Stimulated activated naive B cell treated with anti-CD40 and anti-IgM and Interleukin-4, amounts not matched to agents 10 μg/mL and 1 μg/mL and 100 μg/mL, for 72 hours (primary cell): ENCODE data around the gene CNGA3.
A peak's percentile ranks its signal among the peaks of the same experiment; 100 is the strongest.
"Not testable (repeated sequence)": the region's sequence is repeated elsewhere in the genome, so short reads cannot be mapped to it uniquely, and the experiment has no call there.

Experiments
- ATAC-seq, 2 donors: fragments of 150-1000 bp; cut with Tn5 transposase; replicated peaks; 2 replicates each; pipeline ENCODE4 v1.10.0; 2021; ENCODE audit warnings: moderate library complexity in 1 of 2
- DNase-seq: peaks from one replicate; pipeline ENCODE4 v3.0.0; 2021
- H3K27ac Mint-ChIP-seq: one replicate; pipeline ENCODE4 v1.8.0; 2022; ENCODE audit warnings: mild to moderate bottlenecking, mixed read lengths
- H3K27me3 Mint-ChIP-seq, 2 donors: one replicate each; pipeline ENCODE4 v1.8.0; 2022; ENCODE audit warnings: mixed read lengths in 2 of 2
- H3K36me3 Mint-ChIP-seq, 2 donors: one replicate each; pipeline ENCODE4 v1.8.0; 2022; ENCODE audit warnings: mixed read lengths in 2 of 2, mild to moderate bottlenecking in 1 of 2
- H3K4me1 Mint-ChIP-seq, 2 donors: one replicate each; pipeline ENCODE4 v1.8.0; 2022; ENCODE audit warnings: mixed read lengths in 2 of 2, mild to moderate bottlenecking in 1 of 2
- H3K4me3 Mint-ChIP-seq, 2 donors: one replicate each; pipeline ENCODE4 v1.8.0; 2022; ENCODE audit warnings: mild to moderate bottlenecking in 2 of 2, mixed read lengths in 2 of 2, moderate library complexity in 1 of 2
- H3K9me3 Mint-ChIP-seq, 2 donors: one replicate each; pipeline ENCODE4 v1.8.0; 2022; ENCODE audit warnings: mixed read lengths in 2 of 2, mild to moderate bottlenecking in 1 of 2

Gene CNGA3

DNA sequence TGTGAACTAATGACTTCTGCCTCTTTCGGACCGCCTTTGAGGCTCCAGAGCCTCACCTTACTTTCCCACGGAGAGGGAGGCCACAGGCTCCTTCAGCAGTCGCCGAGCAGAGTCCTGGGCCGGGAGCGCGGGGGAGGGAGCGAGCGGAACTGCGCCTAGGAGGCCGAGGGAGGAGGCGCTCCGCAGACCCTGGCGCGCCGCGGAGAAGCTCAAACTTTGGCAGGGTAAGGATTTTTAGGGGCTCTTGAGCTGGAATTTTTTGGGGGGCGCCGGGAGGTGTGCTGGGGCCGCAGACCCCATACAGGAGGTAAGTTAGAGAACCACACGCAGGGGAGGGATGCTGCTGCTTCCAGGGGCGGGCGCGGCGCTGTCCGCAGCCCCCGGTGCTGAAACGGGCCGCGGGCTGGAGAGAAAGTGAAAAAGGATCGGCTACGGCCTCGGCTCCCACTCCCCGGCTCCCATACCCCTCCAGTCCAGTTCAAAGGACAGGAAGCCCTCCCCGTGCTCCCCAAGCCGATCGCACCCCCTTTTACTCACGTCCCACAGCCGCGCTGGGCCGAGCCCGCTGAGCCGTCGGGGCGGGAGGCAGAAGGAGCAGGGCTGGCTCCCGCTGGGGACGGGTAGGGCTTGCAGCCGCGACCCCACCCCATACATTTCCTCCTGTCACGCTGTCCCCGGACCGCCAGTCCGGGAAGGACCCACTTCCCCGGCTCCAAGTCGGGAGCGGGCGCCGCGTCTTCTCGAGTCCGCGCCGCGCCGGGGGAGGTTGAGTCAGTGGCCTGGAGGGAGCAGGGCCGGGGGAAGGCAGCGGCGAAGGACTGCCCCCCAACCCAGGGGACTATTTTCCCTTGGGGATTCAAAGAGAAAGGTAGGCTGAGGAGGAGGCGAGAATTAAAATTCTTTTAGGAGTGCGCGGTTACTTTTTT lies at the start of gene CNGA3:
CNGA3 (plus strand) TSS at position 146 of the 926 bp plus-strand sequence. CDS start 23,520 bp downstream, outside the sequence.
- H3K27me3 Mint-ChIP-seq: peaks cover 73 to 88% of the 10 kb centered on the region in 2 donors
- H3K27ac Mint-ChIP-seq: peak within 1 kb of the TSS; percentile 66
- peak within 1 kb of the TSS; percentile 65 to 76 for H3K4me3 Mint-ChIP-seq
- H3K9me3 Mint-ChIP-seq: peaks cover 0 to 7% of the 10 kb centered on the region in 2 donors
- ATAC-seq: peak in 1 of 2 donors; percentile 33
- H3K36me3 Mint-ChIP-seq: peaks cover 3 to 4% of the 10 kb centered on the region in 2 donors
- peaks cover 18 to 34% of the 10 kb centered on the region in 2 donors for H3K4me1 Mint-ChIP-seq
- no peak for DNase-seq

DNA sequence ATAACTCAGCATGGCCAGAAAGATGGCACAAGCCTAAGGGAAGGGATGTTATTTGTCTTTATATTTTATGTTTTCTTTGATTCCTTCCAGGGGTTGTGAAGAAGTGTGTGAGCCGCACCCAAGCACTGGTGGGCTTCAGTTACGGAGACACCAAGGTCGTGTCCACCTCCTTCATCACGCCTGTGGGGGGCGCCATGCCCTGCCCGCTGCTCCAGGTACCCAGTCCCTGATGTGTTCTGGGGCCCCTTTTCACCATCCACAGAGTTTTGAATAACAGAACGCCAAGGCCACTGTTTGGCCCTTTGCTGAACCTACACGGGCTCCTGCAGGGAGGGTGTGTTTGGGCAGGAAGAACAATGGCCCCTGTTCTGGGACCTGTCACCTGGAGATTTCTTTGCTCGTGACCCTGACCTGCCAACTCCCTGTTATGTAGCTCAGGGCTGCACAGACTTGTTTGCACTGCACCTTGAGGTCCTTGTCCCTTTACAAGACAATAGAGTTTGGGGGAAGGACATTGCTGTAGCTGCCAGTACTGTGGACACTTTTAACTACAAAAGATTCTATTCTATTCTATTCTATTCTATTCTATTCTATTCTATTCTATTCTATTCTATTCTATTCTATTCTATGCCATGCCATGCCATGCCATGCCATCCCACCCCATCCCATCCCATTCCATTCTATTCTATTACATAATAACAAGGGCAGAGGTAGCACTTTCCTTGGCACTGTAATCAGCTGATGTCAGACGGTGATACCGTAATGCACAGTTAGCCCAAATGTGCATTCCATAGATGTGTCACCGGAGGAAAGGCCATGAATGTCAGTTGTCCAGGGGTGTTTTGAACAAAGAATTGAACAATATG lies 48.2 kb upstream of the CNGA3 start:
- H3K27ac Mint-ChIP-seq: no peak overlapping the region
- H3K4me3 Mint-ChIP-seq: no peak overlapping the region
- no peaks in the 10 kb centered on the region for H3K9me3 Mint-ChIP-seq

DNA sequence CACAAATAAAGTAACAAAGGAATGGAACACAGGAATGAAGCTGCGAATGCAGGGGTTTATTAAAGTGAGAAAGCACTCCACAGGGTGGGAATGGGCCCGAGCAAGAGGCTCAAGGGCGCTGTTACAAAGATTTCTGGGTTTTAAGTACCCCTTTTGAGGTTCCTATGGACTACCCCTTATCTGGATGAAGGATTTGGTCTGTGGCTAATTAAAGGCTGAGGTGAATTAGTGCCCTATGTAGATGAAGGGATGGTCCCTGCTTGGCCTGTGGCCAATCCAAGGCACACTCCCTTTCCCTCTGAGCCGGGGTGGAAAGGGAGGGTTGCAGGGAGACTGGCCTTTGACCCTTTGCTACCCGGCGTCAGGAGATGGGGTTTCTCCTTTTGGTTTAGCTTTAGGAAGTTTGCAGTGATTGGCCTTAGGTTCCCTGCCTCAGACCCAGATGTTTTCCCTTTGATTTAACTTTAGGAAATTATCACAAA lies 47.5 kb upstream of the CNGA3 start:
- H3K36me3 Mint-ChIP-seq: no peaks in the 10 kb centered on the region
- ATAC-seq (no peak), DNase-seq (no peak)

More for the DNA sequence above, 48.2 kb upstream of the CNGA3 start:
- DNase-seq: no peak
- peaks cover 43 to 46% of the 10 kb centered on the region in 2 donors for H3K27me3 Mint-ChIP-seq
- no peaks in the 10 kb centered on the region for H3K36me3 Mint-ChIP-seq
- no peak for ATAC-seq
- no peaks in the 10 kb centered on the region for H3K4me1 Mint-ChIP-seq

DNA sequence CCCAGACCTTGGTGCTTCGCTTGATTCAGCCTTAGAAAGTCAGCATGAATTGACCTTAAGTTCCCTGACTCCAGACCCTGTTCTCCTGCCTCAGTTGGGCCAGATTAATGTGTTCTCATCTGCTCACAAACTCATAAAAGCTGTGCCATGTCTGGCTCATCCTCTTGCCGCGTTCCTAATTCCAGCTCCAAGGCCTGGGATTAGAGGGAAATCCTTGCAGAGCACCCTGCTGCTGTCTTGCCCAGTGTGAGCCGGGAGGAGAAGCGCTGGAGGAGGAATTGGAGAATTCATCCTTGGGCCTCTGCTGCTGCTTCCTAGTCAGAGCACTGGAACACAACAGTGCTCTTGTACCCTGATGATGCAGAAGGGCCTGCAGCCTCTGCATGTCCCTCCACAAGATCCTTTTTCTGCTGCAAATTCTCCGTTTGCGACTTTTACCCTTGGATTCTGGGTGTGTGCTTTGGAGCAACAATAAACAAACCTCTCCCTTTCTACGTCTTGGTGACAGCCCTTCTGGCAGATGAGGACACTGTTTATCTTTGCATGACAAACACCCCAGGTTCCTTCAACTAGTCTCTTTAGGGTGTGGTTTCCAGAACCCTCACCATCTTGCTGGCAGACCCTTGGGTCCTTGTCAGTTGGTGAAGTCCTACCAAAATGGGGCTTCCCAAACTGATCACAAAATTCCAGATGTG lies 46.9 kb upstream of the CNGA3 start:
- no peak for DNase-seq
- H3K4me3 Mint-ChIP-seq: no peak overlapping the region
- ATAC-seq: no peak
- H3K27me3 Mint-ChIP-seq: peaks cover 45 to 46% of the 10 kb centered on the region in 2 donors
- no peaks in the 10 kb centered on the region for H3K36me3 Mint-ChIP-seq
- H3K27ac Mint-ChIP-seq: no peak overlapping the region
- no peaks in the 10 kb centered on the region for H3K4me1 Mint-ChIP-seq
- H3K9me3 Mint-ChIP-seq: no peaks in the 10 kb centered on the region

More for the DNA sequence above, 47.5 kb upstream of the CNGA3 start:
- no peak overlapping the region for H3K4me3 Mint-ChIP-seq
- H3K4me1 Mint-ChIP-seq: no peaks in the 10 kb centered on the region
- peaks cover 46% of the 10 kb centered on the region in 2 donors for H3K27me3 Mint-ChIP-seq
- H3K27ac Mint-ChIP-seq: no peak overlapping the region
- no peaks in the 10 kb centered on the region for H3K9me3 Mint-ChIP-seq

DNA sequence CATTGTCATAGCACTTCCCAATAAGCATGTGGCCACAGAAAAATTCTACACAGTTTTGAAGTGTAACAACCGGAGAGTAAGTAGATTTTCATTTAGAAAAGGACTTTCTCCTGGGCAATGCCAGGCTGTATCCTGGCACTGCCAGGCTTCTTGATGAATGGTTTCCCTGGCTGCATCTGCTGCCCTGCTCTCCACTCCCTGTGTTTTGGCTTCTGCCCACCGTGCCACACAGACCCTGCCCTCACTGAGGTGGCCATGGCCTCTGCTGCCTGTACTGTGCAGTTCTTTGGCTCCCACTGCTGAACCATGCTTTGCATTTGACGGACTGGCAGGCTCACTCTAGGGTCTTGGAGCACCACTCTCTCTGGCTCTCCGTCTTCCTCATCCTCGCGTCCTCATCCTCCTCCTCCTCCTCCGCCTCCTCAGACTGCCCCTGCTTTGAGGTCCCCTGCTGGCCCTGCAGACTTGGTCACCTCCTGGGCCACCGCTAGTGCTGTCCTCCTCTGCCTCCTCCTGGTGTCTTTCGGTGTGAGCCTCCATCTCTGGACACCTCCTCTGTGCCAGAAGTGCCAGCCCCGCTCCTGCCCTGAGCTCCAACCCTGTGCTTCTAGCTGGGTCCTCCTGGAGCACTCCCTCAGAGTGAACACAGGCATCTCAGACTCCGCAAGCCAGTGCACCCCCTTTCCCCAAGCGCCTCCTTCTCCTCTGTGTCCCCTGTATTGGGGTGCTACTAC lies 45.9 kb upstream of the CNGA3 start:
- Mint-ChIP-seq H3K4me3 (no peak overlapping the region), H3K27me3 (peaks cover 45% of the 10 kb centered on the region in 2 donors), H3K4me1 (no peaks in the 10 kb centered on the region), H3K36me3 (no peaks in the 10 kb centered on the region), H3K9me3 (no peaks in the 10 kb centered on the region), H3K27ac (no peak overlapping the region)
- ATAC-seq: no peak
- DNase-seq: no peak

DNA sequence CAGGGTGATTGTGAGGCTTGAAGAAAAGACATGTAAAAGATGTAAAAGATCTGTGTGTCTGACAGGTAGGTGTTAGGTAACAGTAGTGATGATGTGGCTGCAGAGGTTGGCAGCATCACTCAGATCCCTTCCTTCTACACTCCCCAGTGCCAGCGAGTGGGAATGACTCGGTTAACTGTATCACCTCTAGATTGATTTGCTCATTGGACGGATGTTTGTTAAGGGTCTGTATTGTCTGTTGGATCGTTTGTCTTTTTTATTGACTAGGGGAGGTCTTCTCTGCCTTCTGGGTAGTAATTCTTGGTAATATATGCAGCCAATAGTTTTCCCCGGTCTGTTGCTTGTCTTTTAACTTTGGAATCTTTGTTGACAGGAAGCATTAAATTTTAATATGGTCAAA lies 44.8 kb upstream of the CNGA3 start:
- no peak for ATAC-seq
- Mint-ChIP-seq H3K27me3 (peaks cover 45% of the 10 kb centered on the region in 2 donors), H3K4me3 (no peak overlapping the region), H3K9me3 (no peaks in the 10 kb centered on the region), H3K4me1 (no peaks in the 10 kb centered on the region), H3K27ac (no peak overlapping the region), H3K36me3 (no peaks in the 10 kb centered on the region)
- no peak for DNase-seq

DNA sequence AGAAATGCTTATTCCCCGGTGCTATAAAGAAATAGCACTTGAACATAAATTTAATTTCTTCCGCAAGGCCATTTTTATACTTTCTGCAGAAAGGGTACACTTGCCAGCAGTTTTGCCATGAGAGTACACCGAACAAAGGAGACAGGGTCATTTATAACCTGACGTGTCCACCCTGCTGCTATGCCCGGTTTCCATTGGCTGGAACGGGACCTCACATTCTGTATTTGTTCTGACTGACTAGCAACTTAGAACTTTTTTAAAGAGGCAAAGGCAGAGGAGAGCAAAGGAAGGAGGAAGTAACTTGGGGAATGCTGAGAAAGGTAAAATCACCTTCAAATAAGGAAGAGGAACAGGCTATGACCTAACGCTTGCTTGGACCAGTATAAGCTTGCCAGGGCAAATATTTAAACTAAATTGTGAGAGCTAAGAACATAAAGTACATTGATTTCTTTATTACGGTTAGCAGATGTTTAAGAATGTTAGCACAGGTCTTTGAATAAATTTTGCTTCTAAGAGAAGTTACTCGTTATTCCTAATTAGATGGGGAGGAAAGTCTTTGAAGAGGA lies 39.0 kb upstream of the CNGA3 start:
- H3K36me3 Mint-ChIP-seq, H3K9me3 Mint-ChIP-seq, H3K27ac Mint-ChIP-seq, ATAC-seq, H3K4me3 Mint-ChIP-seq, H3K4me1 Mint-ChIP-seq, DNase-seq: not testable (repeated sequence)
- H3K27me3 Mint-ChIP-seq: peaks cover 56 to 63% of the 10 kb centered on the region in 2 donors

DNA sequence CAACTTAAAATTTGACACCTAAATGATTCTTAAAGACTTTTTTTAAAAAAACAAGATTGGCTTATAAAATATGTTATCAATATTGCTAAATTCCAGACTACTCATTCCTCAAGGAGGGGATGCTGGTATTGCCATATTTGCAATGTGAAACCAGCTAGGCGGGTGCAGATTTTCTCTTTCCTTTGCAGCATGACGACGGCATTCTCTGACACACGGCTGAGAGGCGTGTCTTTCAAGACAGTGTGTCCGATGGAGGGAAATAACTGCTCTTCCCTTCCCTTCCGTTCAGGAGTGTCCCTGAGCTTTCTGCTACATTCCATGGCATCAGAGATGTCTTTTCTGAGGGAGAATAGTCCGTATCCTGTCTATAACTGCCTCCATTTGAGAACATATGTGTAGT lies 38.2 kb upstream of the CNGA3 start:
- ATAC-seq (no peak), DNase-seq (no peak)
- Mint-ChIP-seq H3K9me3 (no peaks in the 10 kb centered on the region), H3K27ac (no peak overlapping the region), H3K36me3 (no peaks in the 10 kb centered on the region), H3K4me1 (no peaks in the 10 kb centered on the region), H3K27me3 (peaks cover 51 to 63% of the 10 kb centered on the region in 2 donors), H3K4me3 (no peak overlapping the region)

DNA sequence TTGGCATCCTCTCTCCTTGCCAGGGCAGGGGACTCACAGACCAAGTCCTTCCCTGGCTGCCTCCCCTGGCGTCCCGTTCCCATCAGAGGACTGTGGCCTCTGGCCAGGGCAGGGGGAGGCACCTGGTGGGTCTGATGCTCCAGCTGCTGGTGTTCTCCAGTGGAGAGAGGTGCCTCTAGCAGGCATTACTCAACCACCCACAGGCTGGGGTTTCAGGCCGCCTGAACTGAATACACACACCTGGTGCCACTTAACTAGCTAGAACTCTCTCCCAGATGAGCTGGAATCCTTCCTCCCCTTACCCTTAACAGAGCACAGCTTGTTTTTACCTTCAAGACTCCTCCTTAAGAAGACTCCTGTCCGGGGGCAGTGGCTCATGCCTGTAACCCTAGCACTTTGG lies 37.7 kb upstream of the CNGA3 start:
- Mint-ChIP-seq H3K36me3 (no peaks in the 10 kb centered on the region), H3K27me3 (peaks cover 52 to 67% of the 10 kb centered on the region in 2 donors), H3K4me1 (no peaks in the 10 kb centered on the region), H3K27ac (no peak overlapping the region), H3K9me3 (no peaks in the 10 kb centered on the region), H3K4me3 (no peak overlapping the region)
- DNase-seq: no peak
- no peak for ATAC-seq

DNA sequence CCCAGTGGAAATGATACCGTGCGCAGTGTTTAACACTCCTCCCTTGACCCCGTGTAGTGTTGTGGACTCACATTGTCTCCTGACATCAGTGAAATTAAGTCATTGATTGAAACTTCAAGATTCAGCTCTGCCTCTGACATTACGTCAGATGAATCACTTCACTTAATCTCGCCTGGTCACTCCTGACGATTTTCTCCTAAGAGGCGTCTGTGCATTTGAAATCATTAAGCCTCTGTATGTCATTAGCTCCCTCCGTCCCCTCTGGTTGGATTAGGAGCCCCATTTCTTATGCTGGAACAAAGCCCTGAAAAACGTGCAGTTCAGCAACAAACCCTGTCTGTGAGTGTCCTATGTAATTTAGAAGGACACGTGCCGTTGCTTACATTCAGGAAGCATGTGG lies 36.7 kb upstream of the CNGA3 start:
- H3K9me3 Mint-ChIP-seq: no peaks in the 10 kb centered on the region
- no peak overlapping the region for H3K4me3 Mint-ChIP-seq
- H3K4me1 Mint-ChIP-seq: no peaks in the 10 kb centered on the region
- no peak for DNase-seq
- H3K36me3 Mint-ChIP-seq: no peaks in the 10 kb centered on the region
- no peak for ATAC-seq
- no peak overlapping the region for H3K27ac Mint-ChIP-seq
- H3K27me3 Mint-ChIP-seq: peaks cover 57 to 75% of the 10 kb centered on the region in 2 donors

DNA sequence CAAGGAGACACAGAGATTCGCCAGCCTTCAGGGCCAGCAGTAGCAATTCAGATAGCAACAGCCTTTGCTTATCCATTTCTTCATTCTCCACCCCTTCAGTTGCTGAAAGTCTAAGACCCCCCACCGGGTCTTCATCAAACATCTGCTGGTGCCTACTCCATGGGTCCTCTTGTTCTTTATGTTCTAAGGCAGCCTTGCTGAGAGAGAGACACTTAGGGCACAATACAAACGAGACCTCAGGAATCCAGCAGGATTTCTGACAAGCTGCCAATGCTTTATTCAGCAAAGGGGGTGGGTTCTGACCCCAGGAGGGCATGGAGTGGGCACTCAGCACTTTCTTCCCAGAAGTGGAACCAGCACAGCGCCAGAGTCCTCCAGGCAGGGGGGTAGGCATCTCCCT lies 36.2 kb upstream of the CNGA3 start:
- Mint-ChIP-seq H3K4me1 (no peaks in the 10 kb centered on the region), H3K9me3 (no peaks in the 10 kb centered on the region), H3K36me3 (no peaks in the 10 kb centered on the region), H3K27ac (no peak overlapping the region), H3K4me3 (no peak overlapping the region), H3K27me3 (peaks cover 53 to 70% of the 10 kb centered on the region in 2 donors)
- DNase-seq (no peak), ATAC-seq (no peak)

DNA sequence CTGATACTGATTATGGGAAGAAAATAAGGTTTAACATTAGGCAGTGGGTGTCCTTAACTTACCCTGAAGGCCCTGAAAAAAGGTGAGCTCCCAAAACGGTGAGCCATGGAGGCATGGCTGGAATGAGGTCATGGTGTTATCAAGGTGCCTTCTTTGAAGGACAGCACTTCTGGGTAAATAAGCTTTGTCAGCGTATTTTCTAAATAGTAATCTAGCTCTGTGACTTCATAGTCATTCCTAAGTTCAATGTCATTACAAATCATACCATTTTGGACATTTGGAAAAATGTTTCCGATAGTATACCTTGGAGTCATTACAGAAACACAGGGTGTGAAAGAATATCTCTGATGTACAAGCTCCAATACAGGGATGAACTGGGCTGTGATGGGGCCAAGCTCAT lies 35.2 kb upstream of the CNGA3 start:
- no peaks in the 10 kb centered on the region for H3K4me1 Mint-ChIP-seq
- ATAC-seq (no peak), DNase-seq (no peak)
- no peak overlapping the region for H3K4me3 Mint-ChIP-seq
- H3K27ac Mint-ChIP-seq: no peak overlapping the region
- H3K9me3 Mint-ChIP-seq: no peaks in the 10 kb centered on the region
- peaks cover 43 to 69% of the 10 kb centered on the region in 2 donors for H3K27me3 Mint-ChIP-seq
- H3K36me3 Mint-ChIP-seq: no peaks in the 10 kb centered on the region
